ENCODE measurements around the gene NUP93.

Gene NUP93

GRCh38 chr16:56824804-56825203, 94.9 kb downstream of the NUP93 start:
- no peak for DNase-seq

GRCh38 chr16:56825826-56826225, 95.9 kb downstream of the NUP93 start:
- DNase-seq, result no peak

- DNase-seq, result no peak
These were observed 98.7 kb downstream of the NUP93 start for GRCh38 chr16:56828647-56829046.

GRCh38 chr16:56830669-56831068, 100.7 kb downstream of the NUP93 start:
- no peak for DNase-seq

- no peak for DNase-seq
These were observed 102.8 kb downstream of the NUP93 start for GRCh38 chr16:56832768-56833167.

- no peak for DNase-seq
These were observed 103.5 kb downstream of the NUP93 start for GRCh38 chr16:56833243-56833970.

GRCh38 chr16:56835320-56835719, 105.4 kb downstream of the NUP93 start:
- no peak for DNase-seq

- no peak for DNase-seq
These were observed 106.7 kb downstream of the NUP93 start for GRCh38 chr16:56836410-56837230.

GRCh38 chr16:56838622-56839337, 108.9 kb downstream of the NUP93 start:
- DNase-seq, result no peak

- no peak for DNase-seq
These were observed 111.3 kb downstream of the NUP93 start for GRCh38 chr16:56841233-56841632.

- DNase-seq, result no peak
These were observed 111.7 kb downstream of the NUP93 start for GRCh38 chr16:56841659-56842058.

GRCh38 chr16:56842133-56842532, 112.2 kb downstream of the NUP93 start:
- DNase-seq, result no peak

- DNase-seq, result no peak
These were observed 114.1 kb downstream of the NUP93 start for GRCh38 chr16:56844056-56844455.

GRCh38 chr16:56847173-56847910, 117.4 kb downstream of the NUP93 start:
- no peak for DNase-seq

- DNase-seq, result no peak
These were observed 118.4 kb downstream of the NUP93 start for GRCh38 chr16:56848029-56848936.

GRCh38 chr16:56848955-56849689, 119.2 kb downstream of the NUP93 start:
- DNase-seq, result no peak

GRCh38 chr16:56849690-56850680, 120.1 kb downstream of the NUP93 start:
- DNase-seq, result no peak

GRCh38 chr16:56851671-56852400, 121.9 kb downstream of the NUP93 start:
- DNase-seq, result no peak

- no peak for DNase-seq
These were observed 122.4 kb downstream of the NUP93 start for GRCh38 chr16:56852401-56852730.
